H9 (cell line): ENCODE data around the gene WNT9A. TPM values are rescaled to one million over a fixed set of nuclear protein-coding genes. Genes with fewer than 3 reads are reported as not detected.
A peak's percentile ranks its signal among the peaks of the same experiment; 100 is the strongest.

Experiments
- DNase-seq: peaks from one replicate; pipeline ENCODE4 v3.0.0-alpha.2; 2017
- H2AFZ ChIP-seq: one replicate; pipeline ENCODE4 v1.6.1; 2013; ENCODE audit warnings: mild to moderate bottlenecking, low read length, control low read depth, moderate library complexity
- H2AK5ac ChIP-seq: 2 replicates; pipeline ENCODE4 v1.6.1; 2013; ENCODE audit warnings: low read length, control low read depth, mixed read lengths; ENCODE audit not compliant: insufficient read length
- H2BK120ac ChIP-seq: one replicate; pipeline ENCODE4 v1.6.1; 2013; ENCODE audit warnings: low read depth, mild to moderate bottlenecking, low read length, control low read depth, inconsistent platforms; ENCODE audit not compliant: poor library complexity, severe bottlenecking
- H2BK12ac ChIP-seq: 2 replicates; pipeline ENCODE4 v1.6.1; 2013; ENCODE audit warnings: low read length, control low read depth, mixed read lengths, low read depth; ENCODE audit not compliant: insufficient read length
- H2BK15ac ChIP-seq: 2 replicates; pipeline ENCODE4 v1.6.1; 2013; ENCODE audit warnings: low read depth, low read length, control low read depth
- H2BK20ac ChIP-seq: one replicate; pipeline ENCODE4 v1.6.1; 2013; ENCODE audit warnings: low read depth, mild to moderate bottlenecking, low read length, control low read depth, inconsistent platforms; ENCODE audit not compliant: poor library complexity, severe bottlenecking
- H2BK5ac ChIP-seq: 2 replicates; pipeline ENCODE4 v1.6.1; 2013; ENCODE audit warnings: low read length, control low read depth, mixed read lengths; ENCODE audit not compliant: insufficient read length
- H3K14ac ChIP-seq: 2 replicates; pipeline ENCODE4 v1.6.1; 2013; ENCODE audit warnings: low read length, control low read depth; ENCODE audit not compliant: insufficient read depth
- H3K18ac ChIP-seq: 2 replicates; pipeline ENCODE4 v1.6.1; 2013; ENCODE audit warnings: low read depth, mild to moderate bottlenecking, mixed read lengths, low read length, control low read depth; ENCODE audit not compliant: insufficient read length
- H3K23ac ChIP-seq: 2 replicates; pipeline ENCODE4 v1.6.1; 2013; ENCODE audit warnings: low read length, control low read depth, mixed read lengths, low read depth; ENCODE audit not compliant: insufficient read length
- H3K23me2 ChIP-seq: 2 replicates; pipeline ENCODE4 v1.6.1; 2013; ENCODE audit warnings: low read depth, mild to moderate bottlenecking, mixed read lengths, low read length, control low read depth; ENCODE audit not compliant: insufficient read length, poor library complexity, severe bottlenecking
- H3K27ac ChIP-seq: 2 replicates; pipeline ENCODE4 v1.5.1; 2013; ENCODE audit warnings: low read length, control low read depth, mixed read lengths, low read depth; ENCODE audit not compliant: insufficient read length
- H3K27me3 ChIP-seq: 2 replicates; pipeline ENCODE4 v1.6.1; 2013; ENCODE audit warnings: low read length, control low read depth, inconsistent platforms; ENCODE audit not compliant: insufficient read depth
- H3K4ac ChIP-seq: 2 replicates; pipeline ENCODE4 v1.6.1; 2013; ENCODE audit warnings: low read depth, mild to moderate bottlenecking, control low read depth, inconsistent platforms, low read length, moderate library complexity
- H3K4me1 ChIP-seq: 2 replicates; pipeline ENCODE4 v1.6.1; 2013; ENCODE audit warnings: low read length, control low read depth, inconsistent platforms; ENCODE audit not compliant: insufficient read depth
- H3K4me2 ChIP-seq: 2 replicates; pipeline ENCODE4 v1.6.1; 2013; ENCODE audit warnings: low read length, control low read depth, mixed read lengths; ENCODE audit not compliant: insufficient read length, insufficient read depth
- H3K56ac ChIP-seq: 2 replicates; pipeline ENCODE4 v1.6.1; 2013; ENCODE audit warnings: low read depth, mild to moderate bottlenecking, mixed read lengths, low read length, control low read depth; ENCODE audit not compliant: insufficient read length
- H3K79me1 ChIP-seq: 2 replicates; pipeline ENCODE4 v1.6.1; 2013; ENCODE audit warnings: low read depth, mild to moderate bottlenecking, moderate library complexity, low read length, control low read depth, inconsistent platforms; ENCODE audit not compliant: insufficient read depth, poor library complexity, severe bottlenecking
- H3K79me2 ChIP-seq: 2 replicates; pipeline ENCODE4 v1.6.1; 2013; ENCODE audit warnings: low read length, control low read depth, inconsistent platforms; ENCODE audit not compliant: insufficient read depth
- H3K9ac ChIP-seq: 2 replicates; pipeline ENCODE4 v1.6.1; 2013; ENCODE audit warnings: low read length, control low read depth, mixed read lengths; ENCODE audit not compliant: insufficient read length; ENCODE audit errors: extremely low read depth
- H3K9me3 ChIP-seq: one replicate; pipeline ENCODE4 v1.6.1; 2013; ENCODE audit warnings: low read depth, low read length, inconsistent platforms; ENCODE audit not compliant: control insufficient read depth
- H3T11ph ChIP-seq: one replicate; pipeline ENCODE4 v1.6.1; 2013; ENCODE audit warnings: mild to moderate bottlenecking, low read length, control low read depth, inconsistent platforms
- H4K20me1 ChIP-seq: one replicate; pipeline ENCODE4 v1.6.1; 2013; ENCODE audit not compliant: control insufficient read depth, insufficient read length, insufficient read depth
- H4K5ac ChIP-seq: 2 replicates; pipeline ENCODE4 v1.6.1; 2013; ENCODE audit warnings: low read depth, mild to moderate bottlenecking, mixed read lengths, low read length, control low read depth; ENCODE audit not compliant: insufficient read length
- H4K8ac ChIP-seq: replicated peaks from 2 replicates; pipeline ENCODE4 v1.6.1; 2013; ENCODE audit warnings: low read length, control low read depth, mixed read lengths, low read depth; ENCODE audit not compliant: insufficient read length
- H4K91ac ChIP-seq: 2 replicates; pipeline ENCODE4 v1.6.1; 2013; ENCODE audit warnings: low read depth, mild to moderate bottlenecking, moderate library complexity, mixed read lengths, low read length, control low read depth; ENCODE audit not compliant: insufficient read length
- H3K27ac Mint-ChIP-seq, 3 experiments: 2 replicates in 2 of 3; 3 replicates in 1 of 3; pipeline ENCODE4 v1.8.0; 2020 to 2021; ENCODE audit warnings: mixed read lengths in 3 of 3, mild to moderate bottlenecking in 1 of 3, moderate library complexity in 1 of 3
- H3K27me3 Mint-ChIP-seq: 2 replicates; pipeline ENCODE4 v1.8.0; 2021; ENCODE audit warnings: low read depth, mild to moderate bottlenecking, moderate library complexity, mixed read lengths
- H3K36me3 Mint-ChIP-seq, 3 experiments: 2 replicates in 2 of 3; 3 replicates in 1 of 3; pipeline ENCODE4 v1.8.0; 2020 to 2021; ENCODE audit warnings: low read depth in 3 of 3, mixed read lengths in 3 of 3; ENCODE audit not compliant: insufficient read depth in 1 of 3
- H3K4me1 Mint-ChIP-seq, 2 experiments: 2 replicates each; pipeline ENCODE4 v1.8.0; 2020; ENCODE audit warnings: mixed read lengths in 2 of 2
- H3K4me3 Mint-ChIP-seq, 2 experiments: 2 replicates in 1 of 2; 3 replicates in 1 of 2; pipeline ENCODE4 v1.8.0; 2020 to 2021; ENCODE audit warnings: mild to moderate bottlenecking in 2 of 2, mixed read lengths in 2 of 2, moderate library complexity in 1 of 2
- H3K9me3 Mint-ChIP-seq, 2 experiments: 2 replicates in 1 of 2; 3 replicates in 1 of 2; pipeline ENCODE4 v1.8.0; 2020; ENCODE audit warnings: mild to moderate bottlenecking in 2 of 2, mixed read lengths in 2 of 2, moderate library complexity in 1 of 2
- WGBS: extraction: QIAGEN DNeasy Blood & Tissue Kit; methylation state at CpG from one replicate; pipeline ENCODE4 v1.1.7; 2013; ENCODE audit warnings: missing lambda C conversion rate, low lambda C conversion rate, mixed read lengths; ENCODE audit not compliant: insufficient read length; ENCODE audit errors: extremely low coverage; 5-methylcytosine and 5-hydroxymethylcytosine counted together
- total RNA-seq: library from RNA; stranded (reverse); gene quantifications from 2 replicates; pipeline ENCODE4 v1.2.1, GENCODE V29; 2021
- TF ChIP-seq, protein P1 (sequence below): fragments of 200-600 bp; sonication (generic); conservative IDR thresholded peaks from 3 replicates; pipeline ENCODE4 v1.8.0; 2021; ENCODE audit warnings: antibody characterized with exemption, mild to moderate bottlenecking

Gene WNT9A
- total RNA-seq, 1 experiment from 2014 or later = 0.77 TPM

DNA sequence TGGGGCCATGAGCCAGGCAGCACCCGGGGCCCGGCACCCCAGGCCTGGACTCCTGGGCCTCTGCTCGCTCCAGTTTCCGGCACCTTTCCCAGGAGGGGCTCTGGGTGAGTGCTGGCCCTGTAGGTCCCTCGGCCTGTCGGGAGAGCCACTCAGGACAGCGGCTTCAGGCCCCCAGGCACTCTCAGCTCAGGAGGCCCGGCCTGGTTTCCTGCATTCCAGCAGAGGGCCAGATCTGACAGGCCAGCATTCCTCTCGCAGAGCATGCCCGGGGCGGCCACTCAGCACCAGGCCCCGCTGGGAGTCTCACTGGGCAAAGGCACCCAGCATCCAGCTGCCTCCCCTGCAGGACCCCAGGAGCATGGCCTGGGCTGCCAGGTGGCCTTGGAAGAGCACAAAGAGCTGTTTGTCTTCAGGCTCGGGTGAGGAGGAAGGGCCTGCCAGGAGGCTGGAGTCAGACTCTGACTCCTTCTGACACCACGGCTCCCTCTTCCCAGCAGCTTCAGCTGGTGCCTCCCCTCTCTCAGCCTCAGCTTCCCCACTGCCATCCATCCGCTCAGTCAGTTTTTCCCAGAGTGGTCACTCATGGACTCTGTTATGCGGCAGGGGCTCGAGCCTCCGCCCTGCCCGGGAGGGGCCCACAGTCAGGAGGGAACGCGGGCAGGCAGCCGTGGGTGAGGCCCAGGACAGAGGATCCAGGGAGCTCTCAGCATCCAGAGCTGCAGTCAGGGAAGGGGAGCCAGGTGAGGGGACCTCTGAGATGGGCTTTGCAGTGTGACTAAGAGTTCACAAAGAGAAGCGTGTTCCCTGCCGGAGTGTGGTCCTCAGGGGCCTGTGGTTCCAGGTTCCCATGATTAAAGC is 51.7 kb downstream of the WNT9A start:
- peaks cover 8 to 20% of the 10 kb centered on the region in 2 experiments for H3K4me1 Mint-ChIP-seq
- Histone ChIP-seq H3K4me1 (no peaks in the 10 kb centered on the region), H3K9ac (no peak overlapping the region)

More for the DNA sequence above, 51.7 kb downstream of the WNT9A start:
- no peak overlapping the region for H3K4me2 ChIP-seq
- no peak overlapping the region for H3K4me3 Mint-ChIP-seq
- H3K79me1 ChIP-seq = no peaks in the 10 kb centered on the region
- DNase-seq = peak; percentile 64
- H2BK20ac ChIP-seq = no peak overlapping the region
- no peak overlapping the region for H3K56ac ChIP-seq
- no CpG with 5 or more reads among the region's 24 CpGs for WGBS
- no peak overlapping the region for H2AFZ ChIP-seq
- H2BK5ac ChIP-seq = no peak overlapping the region
- no peak overlapping the region for H2BK15ac ChIP-seq
- H3K27ac Mint-ChIP-seq = 0 out of 7 replicates have a peak overlapping the region, but pooled peaks of 1 of the 3 experiments have one; percentile 27
- H2AK5ac ChIP-seq = no peak overlapping the region
- H3K23me2 ChIP-seq = no peaks in the 10 kb centered on the region
- H4K8ac ChIP-seq = no peak overlapping the region
- TF ChIP-seq, protein P1, sequence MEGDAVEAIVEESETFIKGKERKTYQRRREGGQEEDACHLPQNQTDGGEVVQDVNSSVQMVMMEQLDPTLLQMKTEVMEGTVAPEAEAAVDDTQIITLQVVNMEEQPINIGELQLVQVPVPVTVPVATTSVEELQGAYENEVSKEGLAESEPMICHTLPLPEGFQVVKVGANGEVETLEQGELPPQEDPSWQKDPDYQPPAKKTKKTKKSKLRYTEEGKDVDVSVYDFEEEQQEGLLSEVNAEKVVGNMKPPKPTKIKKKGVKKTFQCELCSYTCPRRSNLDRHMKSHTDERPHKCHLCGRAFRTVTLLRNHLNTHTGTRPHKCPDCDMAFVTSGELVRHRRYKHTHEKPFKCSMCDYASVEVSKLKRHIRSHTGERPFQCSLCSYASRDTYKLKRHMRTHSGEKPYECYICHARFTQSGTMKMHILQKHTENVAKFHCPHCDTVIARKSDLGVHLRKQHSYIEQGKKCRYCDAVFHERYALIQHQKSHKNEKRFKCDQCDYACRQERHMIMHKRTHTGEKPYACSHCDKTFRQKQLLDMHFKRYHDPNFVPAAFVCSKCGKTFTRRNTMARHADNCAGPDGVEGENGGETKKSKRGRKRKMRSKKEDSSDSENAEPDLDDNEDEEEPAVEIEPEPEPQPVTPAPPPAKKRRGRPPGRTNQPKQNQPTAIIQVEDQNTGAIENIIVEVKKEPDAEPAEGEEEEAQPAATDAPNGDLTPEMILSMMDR = no peak
- no peak overlapping the region for H3K27ac ChIP-seq
- H3K23ac ChIP-seq = no peak overlapping the region
- H4K20me1 ChIP-seq = no peaks in the 10 kb centered on the region
- no peaks in the 10 kb centered on the region for H3K27me3 ChIP-seq
- H4K91ac ChIP-seq = no peak overlapping the region
- H2BK120ac ChIP-seq = no peak overlapping the region
- H2BK12ac ChIP-seq = no peak overlapping the region
- no peaks in the 10 kb centered on the region; a peak in 1 of 7 replicates for H3K36me3 Mint-ChIP-seq
- no peak overlapping the region for H4K5ac ChIP-seq
- H3K79me2 ChIP-seq = no peaks in the 10 kb centered on the region
- no peak overlapping the region for H3K4ac ChIP-seq
- H3K27me3 Mint-ChIP-seq = no peaks in the 10 kb centered on the region
- no peak overlapping the region for H3T11ph ChIP-seq
- no peaks in the 10 kb centered on the region for H3K9me3 ChIP-seq
- H3K14ac ChIP-seq = no peak overlapping the region; the same call in 1 of the 2 replicates
- no peaks in the 10 kb centered on the region for H3K9me3 Mint-ChIP-seq
- H3K18ac ChIP-seq = peak overlapping the region; percentile 5
